NT2/D1 (cell line): ENCODE measurements around the gene FMO1.

Experiments
- SUZ12 ChIP-seq: IDR thresholded peaks from 2 replicates; pipeline ENCODE4 v1.6.1; 2011; ENCODE audit not compliant: insufficient read length, insufficient read depth; ENCODE audit errors: extremely low read depth
- ZNF274 ChIP-seq: IDR thresholded peaks from 2 replicates; pipeline ENCODE4 v1.6.1; 2011; ENCODE audit warnings: mild to moderate bottlenecking, low read depth, low read length

GRCh38 chr1:171257607-171258076, 9.3 kb downstream of the FMO1 start:
- no peak for TF ChIP-seq SUZ12
- TF ChIP-seq ZNF274 = no peak
